ENCODE data around the gene KRT20.

The KRT20 gene

GRCh38 chr17:40832840-40833239, 52.2 kb downstream of the KRT20 start:
- Histone ChIP-seq H4K8ac (ENCODE audit: low read depth, low read length) (no peak overlapping the region), H2BK5ac (ENCODE audit: low read length) (no peak overlapping the region)

GRCh38 chr17:40830085-40830776, 54.8 kb downstream of the KRT20 start:
- no peak overlapping the region for H3K27ac ChIP-seq (replicated peaks; ENCODE audit: low read length)
- no peak overlapping the region for H3K4me3 ChIP-seq (ENCODE audit: low read length in 2 of 2)
- no peak overlapping the region for H4K8ac ChIP-seq (ENCODE audit: low read depth, low read length)
- no peak overlapping the region for H2BK15ac ChIP-seq (ENCODE audit: low read length)
- no peak overlapping the region for H2AFZ ChIP-seq (ENCODE audit: low read length)
- no peak overlapping the region for H3K9ac ChIP-seq (ENCODE audit: low read depth, low read length, poor library complexity)
- no peak overlapping the region for H2BK12ac ChIP-seq (ENCODE audit: low read length)
- no peak overlapping the region for H4K91ac ChIP-seq (ENCODE audit: low read depth, low read length, poor library complexity)
- H3K9me3 ChIP-seq (replicated peaks in 1 of 2; ENCODE audit: control insufficient read depth in 2 of 2, insufficient read depth in 1 of 2, low read depth in 1 of 2, low read length in 2 of 2): peaks cover 0 to 5% of the 10 kb centered on the region in 2 donors
- DNase-seq (ENCODE audit: low spot score): no peak
- H3K14ac ChIP-seq (ENCODE audit: low read length): no peak overlapping the region
- WGBS, 2 donors (ENCODE audit: extremely low coverage in 2 of 2, insufficient read length in 2 of 2, insufficient replicate concordance in 1 of 2): no CpG with 5 or more reads among the region's 2 CpGs
- H3K18ac ChIP-seq (ENCODE audit: low read length): no peak overlapping the region
- no peak overlapping the region for H3K23ac ChIP-seq (ENCODE audit: low read depth, low read length, poor library complexity)
- no peaks in the 10 kb centered on the region for H3K79me1 ChIP-seq (ENCODE audit: low read depth, low read length)
- peaks cover 5 to 12% of the 10 kb centered on the region in 2 donors for H3K36me3 ChIP-seq (replicated peaks in 1 of 2; ENCODE audit: control insufficient read depth in 2 of 2, insufficient read depth in 2 of 2, low read length in 2 of 2)
- no peak overlapping the region for H3K4me2 ChIP-seq (ENCODE audit: insufficient read depth, low read length, poor library complexity, severe bottlenecking)
- no peak overlapping the region for H2BK120ac ChIP-seq (ENCODE audit: low read depth, low read length)
- H2AK5ac ChIP-seq (ENCODE audit: low read depth, low read length): no peak overlapping the region
- H3K27me3 ChIP-seq (ENCODE audit: control insufficient read depth in 3 of 3, insufficient read depth in 3 of 3, low read depth in 1 of 3, low read length in 3 of 3): no peaks in the 10 kb centered on the region
- H3K4me1 ChIP-seq (ENCODE audit: control insufficient read depth in 2 of 2, insufficient read depth in 1 of 2, low read depth in 1 of 2, low read length in 2 of 2): no peaks in the 10 kb centered on the region
- no peak overlapping the region for H3K4ac ChIP-seq (ENCODE audit: low read length)
- H2BK5ac ChIP-seq (ENCODE audit: low read length): no peak overlapping the region

More at GRCh38 chr17:40832840-40833239, 52.2 kb downstream of the KRT20 start:
- H3K4me2 ChIP-seq (ENCODE audit: insufficient read depth, low read length, poor library complexity, severe bottlenecking): no peak overlapping the region
- no peaks in the 10 kb centered on the region for H3K79me1 ChIP-seq (ENCODE audit: low read depth, low read length)
- no peak for DNase-seq (ENCODE audit: low spot score)
- no peak overlapping the region for H4K91ac ChIP-seq (ENCODE audit: low read depth, low read length, poor library complexity)
- H3K4me3 ChIP-seq (ENCODE audit: low read length in 2 of 2): no peak overlapping the region
- H3K18ac ChIP-seq (ENCODE audit: low read length): no peak overlapping the region
- no peak overlapping the region for H3K9ac ChIP-seq (ENCODE audit: low read depth, low read length, poor library complexity)
- no peak overlapping the region for H2BK120ac ChIP-seq (ENCODE audit: low read depth, low read length)
- WGBS, 2 donors (ENCODE audit: extremely low coverage in 2 of 2, insufficient read length in 2 of 2, insufficient replicate concordance in 1 of 2): no CpG with 5 or more reads among the region's 3 CpGs
- no peaks in the 10 kb centered on the region for H3K4me1 ChIP-seq (ENCODE audit: control insufficient read depth in 2 of 2, insufficient read depth in 1 of 2, low read depth in 1 of 2, low read length in 2 of 2)
- no peak overlapping the region for H2AFZ ChIP-seq (ENCODE audit: low read length)
- H2AK5ac ChIP-seq (ENCODE audit: low read depth, low read length): no peak overlapping the region
- H3K4ac ChIP-seq (ENCODE audit: low read length): no peak overlapping the region
- no peak overlapping the region for H3K23ac ChIP-seq (ENCODE audit: low read depth, low read length, poor library complexity)
- H3K36me3 ChIP-seq (replicated peaks in 1 of 2; ENCODE audit: control insufficient read depth in 2 of 2, insufficient read depth in 2 of 2, low read length in 2 of 2): peaks cover 4 to 22% of the 10 kb centered on the region in 2 donors
- no peak overlapping the region for H2BK12ac ChIP-seq (ENCODE audit: low read length)
- H3K9me3 ChIP-seq (replicated peaks in 1 of 2; ENCODE audit: control insufficient read depth in 2 of 2, insufficient read depth in 1 of 2, low read depth in 1 of 2, low read length in 2 of 2): peaks cover 0 to 5% of the 10 kb centered on the region in 2 donors
- H2BK15ac ChIP-seq (ENCODE audit: low read length): no peak overlapping the region
- H3K27ac ChIP-seq (replicated peaks; ENCODE audit: low read length): no peak overlapping the region
- no peaks in the 10 kb centered on the region for H3K27me3 ChIP-seq (ENCODE audit: control insufficient read depth in 3 of 3, insufficient read depth in 3 of 3, low read depth in 1 of 3, low read length in 3 of 3)
- no peak overlapping the region for H3K14ac ChIP-seq (ENCODE audit: low read length)

GRCh38 chr17:40828454-40829044, 56.5 kb downstream of the KRT20 start:
- no peak overlapping the region for H2BK15ac ChIP-seq (ENCODE audit: low read length)
- no peak overlapping the region for H3K4me3 ChIP-seq (ENCODE audit: low read length in 2 of 2)
- H3K27ac ChIP-seq (replicated peaks; ENCODE audit: low read length): no peak overlapping the region
- H3K18ac ChIP-seq (ENCODE audit: low read length): no peak overlapping the region
- no peak overlapping the region for H3K4me2 ChIP-seq (ENCODE audit: insufficient read depth, low read length, poor library complexity, severe bottlenecking)
- no peaks in the 10 kb centered on the region for H3K4me1 ChIP-seq (ENCODE audit: control insufficient read depth in 2 of 2, insufficient read depth in 1 of 2, low read depth in 1 of 2, low read length in 2 of 2)
- H2BK12ac ChIP-seq (ENCODE audit: low read length): no peak overlapping the region
- WGBS, 2 donors (ENCODE audit: extremely low coverage in 2 of 2, insufficient read length in 2 of 2, insufficient replicate concordance in 1 of 2): no CpG with 5 or more reads among the region's 4 CpGs
- H3K79me1 ChIP-seq (ENCODE audit: low read depth, low read length): no peaks in the 10 kb centered on the region
- H3K9me3 ChIP-seq (replicated peaks in 1 of 2; ENCODE audit: control insufficient read depth in 2 of 2, insufficient read depth in 1 of 2, low read depth in 1 of 2, low read length in 2 of 2): peaks cover 0 to 5% of the 10 kb centered on the region in 2 donors
- no peak overlapping the region for H2BK120ac ChIP-seq (ENCODE audit: low read depth, low read length)
- no peak overlapping the region for H3K23ac ChIP-seq (ENCODE audit: low read depth, low read length, poor library complexity)
- no peak overlapping the region for H2AFZ ChIP-seq (ENCODE audit: low read length)
- no peaks in the 10 kb centered on the region for H3K27me3 ChIP-seq (ENCODE audit: control insufficient read depth in 3 of 3, insufficient read depth in 3 of 3, low read depth in 1 of 3, low read length in 3 of 3)
- H4K91ac ChIP-seq (ENCODE audit: low read depth, low read length, poor library complexity): no peak overlapping the region
- DNase-seq (ENCODE audit: low spot score): no peak
- H3K14ac ChIP-seq (ENCODE audit: low read length): no peak overlapping the region
- no peak overlapping the region for H2BK5ac ChIP-seq (ENCODE audit: low read length)
- peaks cover 0 to 2% of the 10 kb centered on the region in 2 donors for H3K36me3 ChIP-seq (replicated peaks in 1 of 2; ENCODE audit: control insufficient read depth in 2 of 2, insufficient read depth in 2 of 2, low read length in 2 of 2)
- H2AK5ac ChIP-seq (ENCODE audit: low read depth, low read length): no peak overlapping the region
- H3K9ac ChIP-seq (ENCODE audit: low read depth, low read length, poor library complexity): no peak overlapping the region
- no peak overlapping the region for H4K8ac ChIP-seq (ENCODE audit: low read depth, low read length)
- no peak overlapping the region for H3K4ac ChIP-seq (ENCODE audit: low read length)

GRCh38 chr17:40827746-40828453, 57.1 kb downstream of the KRT20 start:
- Histone ChIP-seq H2AK5ac (ENCODE audit: low read depth, low read length) (no peak overlapping the region), H3K14ac (ENCODE audit: low read length) (no peak overlapping the region), H3K18ac (ENCODE audit: low read length) (no peak overlapping the region), H3K4me3 (ENCODE audit: low read length in 2 of 2) (no peak overlapping the region), H3K36me3 (replicated peaks in 1 of 2; ENCODE audit: control insufficient read depth in 2 of 2, insufficient read depth in 2 of 2, low read length in 2 of 2) (peaks cover 0 to 2% of the 10 kb centered on the region in 2 donors), H3K4me2 (ENCODE audit: insufficient read depth, low read length, poor library complexity, severe bottlenecking) (no peak overlapping the region), H3K27me3 (ENCODE audit: control insufficient read depth in 3 of 3, insufficient read depth in 3 of 3, low read depth in 1 of 3, low read length in 3 of 3) (no peaks in the 10 kb centered on the region), H4K8ac (ENCODE audit: low read depth, low read length) (no peak overlapping the region), H2BK120ac (ENCODE audit: low read depth, low read length) (no peak overlapping the region), H3K4ac (ENCODE audit: low read length) (no peak overlapping the region), H2BK12ac (ENCODE audit: low read length) (no peak overlapping the region), H2BK15ac (ENCODE audit: low read length) (no peak overlapping the region), H3K79me1 (ENCODE audit: low read depth, low read length) (no peaks in the 10 kb centered on the region), H2AFZ (ENCODE audit: low read length) (no peak overlapping the region), H2BK5ac (ENCODE audit: low read length) (no peak overlapping the region), H3K9me3 (replicated peaks in 1 of 2; ENCODE audit: control insufficient read depth in 2 of 2, insufficient read depth in 1 of 2, low read depth in 1 of 2, low read length in 2 of 2) (peaks cover 0 to 5% of the 10 kb centered on the region in 2 donors), H3K4me1 (ENCODE audit: control insufficient read depth in 2 of 2, insufficient read depth in 1 of 2, low read depth in 1 of 2, low read length in 2 of 2) (no peaks in the 10 kb centered on the region), H3K9ac (ENCODE audit: low read depth, low read length, poor library complexity) (no peak overlapping the region), H3K27ac (replicated peaks; ENCODE audit: low read length) (no peak overlapping the region), H4K91ac (ENCODE audit: low read depth, low read length, poor library complexity) (no peak overlapping the region), H3K23ac (ENCODE audit: low read depth, low read length, poor library complexity) (no peak overlapping the region)
- no CpG with 5 or more reads among the region's 7 CpGs for WGBS, 2 donors (ENCODE audit: extremely low coverage in 2 of 2, insufficient read length in 2 of 2, insufficient replicate concordance in 1 of 2)
- no peak for DNase-seq (ENCODE audit: low spot score)
